Uterus (tissue), 4 donors: ENCODE measurements around the gene RPS15. TPM values are rescaled to one million over a fixed set of nuclear protein-coding genes. Genes with fewer than 3 reads are reported as not detected.

Experiments used
- DNase-seq, 2 donors: peaks; one replicate each; pipeline ENCODE4 v3.0.0-alpha.2; 2019 to 2020
- H3K27ac ChIP-seq, 2 donors: fragments of 200-600 bp; sonication (generic); 1 replicate in 1 of 2; 2 replicates in 1 of 2; pipeline ENCODE4 v1.5.1; 2016 to 2018
- H3K27me3 ChIP-seq, 2 donors: fragments of 200-600 bp; sonication (generic); one replicate each; pipeline ENCODE4 v1.5.1; 2018 to 2019; ENCODE audit warnings: control low read depth in 1 of 2
- H3K36me3 ChIP-seq, 2 donors: fragments of 200-600 bp; sonication (generic); one replicate each; pipeline ENCODE4 v1.5.1; 2019; ENCODE audit warnings: control low read depth in 1 of 2
- H3K4me1 ChIP-seq, 2 donors: fragments of 200-600 bp; sonication (generic); one replicate each; pipeline ENCODE4 v1.5.1; 2018 to 2019; ENCODE audit warnings: control low read depth in 1 of 2
- H3K4me3 ChIP-seq, 2 donors: fragments of 200-600 bp; sonication (generic); 1 replicate in 1 of 2; 2 replicates in 1 of 2; pipeline ENCODE4 v1.5.1; 2018 to 2019; ENCODE audit warnings: mild to moderate bottlenecking in 1 of 2
- H3K9me3 ChIP-seq, 2 donors: fragments of 200-600 bp; sonication (generic); one replicate each; pipeline ENCODE4 v1.5.1; 2019; ENCODE audit warnings: control low read depth in 1 of 2
- POLR2A ChIP-seq, 2 donors: fragments of 450-650 bp; IDR thresholded peaks; one replicate each; pipeline ENCODE4 v1.6.1; 2016; ENCODE audit warnings: antibody characterized with exemption in 2 of 2, mild to moderate bottlenecking in 1 of 2, moderate library complexity in 1 of 2
- intact Hi-C: fragments of 100-400 bp; cut with DNase I; formaldehyde crosslinking; loops from one replicate; pipeline ENCODE4 v1.15.1; 2023; ENCODE audit warnings: low total_unique reads
- total RNA-seq, 4 donors: library from RNA; depleted of rRNA in 3 of 4; stranded (reverse); fragments of >200 nt in 3 of 4; gene quantifications; one replicate each; pipeline versions ENCODE4 v1.1.0 to v1.2.4, GENCODE V29; 2014 to 2023
- TF ChIP-seq, protein P1 (sequence below), 4 experiments: fragments of 200-600 bp in 2 of 4; fragments of 450-650 bp in 2 of 4; sonication (generic) in 2 of 4; IDR thresholded peaks; one replicate each; pipeline ENCODE4 v1.5.1; 2016 to 2019; ENCODE audit warnings: antibody characterized with exemption in 4 of 4, mild to moderate bottlenecking in 2 of 4, moderate library complexity in 1 of 4
- donor health status: DM: yes; HTN: yes; CAD: no.

Gene RPS15
- total RNA-seq, 4 donors from 2014 or later = 648 to 5,728 (median 1,854) TPM

DNA sequence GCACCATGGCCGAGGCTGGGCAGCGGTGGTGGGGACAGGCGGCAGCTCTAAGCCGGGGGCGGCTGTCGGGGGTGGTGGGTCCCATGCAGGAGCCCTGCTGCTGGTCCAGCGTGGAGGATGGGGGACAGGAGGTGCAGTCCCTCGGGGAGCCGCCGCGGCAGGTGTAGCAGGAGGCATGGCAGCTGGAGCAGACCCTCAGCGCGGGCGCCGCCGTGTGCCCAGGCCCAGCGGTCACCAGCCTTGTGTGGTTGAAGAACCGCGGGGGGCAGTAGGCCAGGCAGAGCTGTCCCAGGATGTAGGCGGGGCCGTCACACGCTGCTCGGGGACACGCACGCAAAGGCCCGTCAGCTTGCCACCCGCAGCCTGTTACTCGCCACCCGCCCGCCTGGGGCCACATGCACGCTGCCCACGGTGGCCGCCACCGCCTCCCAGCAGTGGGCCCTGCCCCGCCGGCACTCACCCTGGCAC is 43.7 kb downstream of the RPS15 start:
- H3K9me3 ChIP-seq = no peaks in the 10 kb centered on the region
- no peaks in the 10 kb centered on the region for H3K27me3 ChIP-seq
- H3K4me1 ChIP-seq = peaks cover 0 to 10% of the 10 kb centered on the region in 2 donors
- intact Hi-C loops = no loop called here
- TF ChIP-seq, protein P1, sequence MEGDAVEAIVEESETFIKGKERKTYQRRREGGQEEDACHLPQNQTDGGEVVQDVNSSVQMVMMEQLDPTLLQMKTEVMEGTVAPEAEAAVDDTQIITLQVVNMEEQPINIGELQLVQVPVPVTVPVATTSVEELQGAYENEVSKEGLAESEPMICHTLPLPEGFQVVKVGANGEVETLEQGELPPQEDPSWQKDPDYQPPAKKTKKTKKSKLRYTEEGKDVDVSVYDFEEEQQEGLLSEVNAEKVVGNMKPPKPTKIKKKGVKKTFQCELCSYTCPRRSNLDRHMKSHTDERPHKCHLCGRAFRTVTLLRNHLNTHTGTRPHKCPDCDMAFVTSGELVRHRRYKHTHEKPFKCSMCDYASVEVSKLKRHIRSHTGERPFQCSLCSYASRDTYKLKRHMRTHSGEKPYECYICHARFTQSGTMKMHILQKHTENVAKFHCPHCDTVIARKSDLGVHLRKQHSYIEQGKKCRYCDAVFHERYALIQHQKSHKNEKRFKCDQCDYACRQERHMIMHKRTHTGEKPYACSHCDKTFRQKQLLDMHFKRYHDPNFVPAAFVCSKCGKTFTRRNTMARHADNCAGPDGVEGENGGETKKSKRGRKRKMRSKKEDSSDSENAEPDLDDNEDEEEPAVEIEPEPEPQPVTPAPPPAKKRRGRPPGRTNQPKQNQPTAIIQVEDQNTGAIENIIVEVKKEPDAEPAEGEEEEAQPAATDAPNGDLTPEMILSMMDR (IDR thresholded peaks at IDR 0.05) = no peak
- TF ChIP-seq POLR2A (IDR thresholded peaks at IDR 0.05) = no peak
- no peaks in the 10 kb centered on the region for H3K36me3 ChIP-seq
- no peak for DNase-seq
- no peak overlapping the region for H3K27ac ChIP-seq
- no peak overlapping the region for H3K4me3 ChIP-seq

DNA sequence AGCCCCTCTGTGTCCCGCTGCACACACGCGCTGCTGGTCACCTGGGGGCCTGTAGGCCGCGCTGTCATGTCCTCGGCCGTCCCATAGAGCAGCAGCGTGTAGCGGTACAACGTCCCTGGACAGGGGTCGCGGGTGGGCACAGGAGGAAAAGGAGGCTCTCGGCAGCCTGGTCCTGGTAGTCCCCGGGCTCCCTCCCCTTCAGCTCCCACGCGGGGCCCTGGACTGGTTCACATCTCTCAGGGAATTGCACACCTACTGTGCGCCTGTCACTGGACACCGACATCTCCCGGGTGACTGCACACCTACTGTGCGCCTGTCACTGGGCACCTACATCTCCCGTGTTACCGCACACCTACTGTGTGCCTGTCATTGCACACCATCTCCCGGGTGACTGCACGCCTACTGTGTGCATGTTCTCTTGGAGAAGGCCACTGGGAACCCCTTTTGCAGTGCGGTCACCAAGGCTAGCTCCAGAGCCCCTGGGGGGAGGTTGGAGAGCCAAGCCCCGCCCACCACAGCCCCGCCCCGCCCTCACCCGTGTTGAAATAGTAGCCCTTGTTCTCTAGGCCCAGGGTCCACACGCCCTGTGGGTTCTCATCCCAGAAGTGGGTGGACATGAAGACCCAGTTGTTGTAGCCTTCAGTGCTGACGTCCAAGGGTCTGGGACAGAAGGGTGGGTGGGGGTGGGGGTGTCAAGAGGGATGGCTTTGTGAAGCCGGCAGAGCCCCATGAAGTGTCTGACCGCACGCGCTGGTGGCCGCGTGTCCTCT is 44.4 kb downstream of the RPS15 start:
- Histone ChIP-seq H3K27me3 (no peaks in the 10 kb centered on the region), H3K4me1 (peaks cover 0 to 10% of the 10 kb centered on the region in 2 donors), H3K27ac (no peak overlapping the region), H3K4me3 (no peak overlapping the region), H3K36me3 (no peaks in the 10 kb centered on the region), H3K9me3 (no peaks in the 10 kb centered on the region)
- intact Hi-C loops = no loop called here
- TF ChIP-seq, protein P1 (IDR thresholded peaks at IDR 0.05) = no peak
- no peak for TF ChIP-seq POLR2A (IDR thresholded peaks at IDR 0.05)
- DNase-seq = no peak

DNA sequence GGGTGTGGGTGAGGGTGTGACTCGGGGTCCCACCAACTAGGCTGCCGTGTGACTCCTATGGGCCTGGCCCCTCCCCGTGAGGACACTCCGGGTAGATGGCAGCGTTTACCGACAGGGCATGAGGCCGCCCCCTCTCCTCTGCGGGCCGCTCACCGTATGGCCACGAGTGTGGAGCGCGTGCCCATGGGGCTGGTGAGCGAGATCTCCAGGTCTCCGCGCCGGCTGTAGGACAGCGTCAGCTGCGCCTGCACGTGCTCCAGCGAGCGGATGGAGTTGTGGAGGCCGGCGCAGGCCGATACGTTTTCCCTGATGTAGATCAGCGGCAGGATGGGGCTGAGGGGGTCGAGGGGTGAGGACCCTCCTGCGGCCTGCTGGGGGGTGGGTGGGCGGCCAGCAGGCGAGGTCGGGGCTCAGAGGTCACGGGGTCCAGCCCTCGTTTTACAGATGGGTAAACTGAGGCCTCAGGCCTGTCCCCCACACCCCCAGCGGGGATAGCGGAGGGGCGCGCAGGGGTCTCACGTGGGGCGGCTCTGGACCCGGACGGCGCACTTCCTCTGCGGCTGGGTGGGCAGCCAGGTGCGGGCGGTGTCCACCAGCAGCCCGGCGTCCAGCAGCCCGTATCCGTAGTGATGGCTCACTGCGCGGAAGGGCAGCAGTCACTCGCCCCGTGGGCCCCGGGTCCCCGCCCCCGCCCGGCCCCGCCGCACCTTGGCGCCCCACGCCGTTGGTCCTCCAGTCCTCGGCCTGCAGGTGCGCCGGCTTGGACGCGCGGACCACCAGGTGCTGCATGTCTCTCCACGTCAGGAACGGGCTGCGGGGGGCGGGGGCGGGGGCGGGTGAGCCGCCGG is 45.2 kb downstream of the RPS15 start:
- no peaks in the 10 kb centered on the region for H3K9me3 ChIP-seq
- H3K4me3 ChIP-seq = no peak overlapping the region
- H3K36me3 ChIP-seq = no peaks in the 10 kb centered on the region
- DNase-seq = no peak
- intact Hi-C loops = no loop called here
- TF ChIP-seq, protein P1 (IDR thresholded peaks at IDR 0.05) = no peak
- no peak for TF ChIP-seq POLR2A (IDR thresholded peaks at IDR 0.05)
- H3K4me1 ChIP-seq = peaks cover 0 to 4% of the 10 kb centered on the region in 2 donors
- no peaks in the 10 kb centered on the region for H3K27me3 ChIP-seq
- H3K27ac ChIP-seq = no peak overlapping the region

DNA sequence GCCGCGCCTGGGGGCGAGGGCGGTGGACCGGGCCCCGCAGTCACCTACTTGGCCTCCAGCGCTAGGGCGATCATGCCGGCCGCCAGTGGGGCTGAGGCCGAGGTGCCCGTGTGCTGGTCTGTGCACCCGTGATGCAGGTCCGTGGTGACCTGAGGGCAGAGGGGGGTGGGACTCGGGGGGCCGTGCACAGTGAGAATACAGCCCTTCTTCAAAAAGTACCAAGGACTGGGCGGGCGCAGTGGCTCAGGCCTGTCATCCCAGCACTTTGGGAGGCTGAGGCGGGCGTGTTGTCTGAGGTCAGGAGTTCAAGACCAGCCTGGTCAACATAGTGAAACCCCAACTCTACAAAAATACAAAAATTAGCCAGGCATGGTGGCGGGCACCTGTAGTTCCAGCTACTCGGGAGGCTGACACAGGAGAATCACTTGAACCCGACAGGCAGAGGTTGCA is 45.8 kb downstream of the RPS15 start:
- no peak for TF ChIP-seq POLR2A (IDR thresholded peaks at IDR 0.05)
- TF ChIP-seq, protein P1 (IDR thresholded peaks at IDR 0.05) = no peak
- H3K27ac ChIP-seq = no peak overlapping the region
- H3K36me3 ChIP-seq = no peaks in the 10 kb centered on the region
- H3K4me3 ChIP-seq = no peak overlapping the region
- H3K4me1 ChIP-seq = no peaks in the 10 kb centered on the region
- intact Hi-C loops = no loop called here
- no peaks in the 10 kb centered on the region for H3K9me3 ChIP-seq
- H3K27me3 ChIP-seq = no peaks in the 10 kb centered on the region
- DNase-seq = no peak
